DMS153 (cell line): ENCODE measurements around the gene FGF22.
A peak's percentile ranks its signal among the peaks of the same experiment; 100 is the strongest.
"Not testable (repeated sequence)": the region's sequence is repeated elsewhere in the genome, so short reads cannot be mapped to it uniquely, and the experiment has no call there.

ENCODE experiments used
- DNase-seq: peaks from one replicate; lab custom pipeline; 2025; lab: John Stamatoyannopoulos, UW

The FGF22 gene

DNA sequence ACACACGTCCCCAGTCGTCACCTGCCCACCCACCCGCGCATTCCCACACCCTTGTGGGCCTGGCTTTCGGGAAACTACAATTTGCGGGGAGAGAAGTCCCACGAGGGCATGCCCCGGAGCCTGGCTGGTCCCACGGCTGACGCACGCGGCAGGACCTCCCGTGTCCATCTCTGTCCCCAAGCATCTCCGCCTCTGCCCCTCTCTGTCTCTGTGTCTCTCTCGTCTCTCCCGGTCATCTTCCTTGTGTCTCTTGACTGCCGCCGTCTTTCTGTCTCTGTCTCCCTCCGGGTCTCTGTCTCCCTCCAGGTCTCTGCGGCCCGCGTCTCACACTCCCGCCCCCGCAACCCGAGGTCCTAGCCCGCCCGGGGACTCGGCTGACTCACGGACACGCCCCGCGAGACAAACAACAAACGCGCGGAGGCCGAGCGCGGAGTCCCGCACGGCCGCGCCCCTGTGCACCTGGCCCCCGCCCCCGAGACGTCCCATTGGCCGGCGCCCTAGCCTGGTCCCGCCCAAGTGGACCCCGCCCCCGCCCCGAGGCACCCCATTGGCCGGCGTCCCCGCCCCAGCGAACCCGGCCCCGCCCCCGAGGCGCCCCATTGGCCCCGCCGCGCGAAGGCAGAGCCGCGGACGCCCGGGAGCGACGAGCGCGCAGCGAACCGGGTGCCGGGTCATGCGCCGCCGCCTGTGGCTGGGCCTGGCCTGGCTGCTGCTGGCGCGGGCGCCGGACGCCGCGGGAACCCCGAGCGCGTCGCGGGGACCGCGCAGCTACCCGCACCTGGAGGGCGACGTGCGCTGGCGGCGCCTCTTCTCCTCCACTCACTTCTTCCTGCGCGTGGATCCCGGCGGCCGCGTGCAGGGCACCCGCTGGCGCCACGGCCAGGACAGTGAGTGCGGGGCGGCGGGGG is at the start of gene FGF22:
TSS of gene FGF22 (plus strand) at position 627 of the 908 bp plus-strand sequence. CDS start at position 674, 47 bp downstream.
- DNase-seq = peak; percentile 21

GRCh38 chr19:590396-590745 is 49.3 kb upstream of the FGF22 start:
- DNase-seq = no peak

- DNase-seq = no peak
Measured at GRCh38 chr19:590750-591098, 49.0 kb upstream of the FGF22 start.

- DNase-seq = no peak
Measured at GRCh38 chr19:591099-591958, 48.4 kb upstream of the FGF22 start.

DNA sequence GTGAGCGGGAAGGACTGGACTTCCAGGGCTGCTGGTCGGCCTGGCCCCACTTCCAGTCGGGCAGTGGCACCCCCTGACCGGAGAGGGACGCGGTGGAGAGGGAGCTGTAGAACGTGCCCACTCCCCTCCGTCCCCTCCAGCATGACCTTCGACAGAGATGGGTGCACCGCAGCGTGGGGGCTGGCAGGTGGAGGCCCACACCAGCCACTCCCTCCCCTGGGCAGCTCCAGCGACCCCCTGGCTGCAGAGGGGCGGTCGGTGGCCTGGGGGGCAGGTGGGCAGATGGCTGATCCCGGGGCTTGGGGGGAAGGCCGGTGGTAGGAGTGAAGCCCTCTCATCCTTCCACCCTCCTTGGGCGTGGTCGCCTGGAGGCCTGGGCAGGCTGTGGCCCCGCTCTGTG is 47.6 kb upstream of the FGF22 start:
- DNase-seq = no peak

DNA sequence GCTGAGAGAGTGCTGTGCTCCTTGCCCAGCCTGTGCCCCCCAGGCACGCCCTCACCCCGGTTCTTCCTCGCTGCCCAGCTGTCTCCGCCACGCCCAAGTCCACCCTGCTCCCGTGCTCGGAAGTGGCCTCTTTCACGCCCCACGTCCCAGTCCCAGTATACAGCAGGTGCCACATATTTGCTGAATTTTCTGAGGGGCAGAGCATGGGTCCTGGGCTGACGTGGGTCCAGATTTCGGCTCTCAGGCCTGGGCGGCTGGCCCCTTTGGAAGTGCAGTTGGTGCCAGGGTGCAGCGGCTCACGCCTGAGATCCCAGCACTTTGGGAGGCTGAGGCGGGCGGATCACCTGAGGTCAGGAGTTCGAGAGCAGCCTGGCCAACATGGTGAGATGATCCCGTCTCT is 46.6 kb upstream of the FGF22 start:
- DNase-seq = no peak

GRCh38 chr19:593505-593904 is 46.2 kb upstream of the FGF22 start:
- DNase-seq = no peak

DNA sequence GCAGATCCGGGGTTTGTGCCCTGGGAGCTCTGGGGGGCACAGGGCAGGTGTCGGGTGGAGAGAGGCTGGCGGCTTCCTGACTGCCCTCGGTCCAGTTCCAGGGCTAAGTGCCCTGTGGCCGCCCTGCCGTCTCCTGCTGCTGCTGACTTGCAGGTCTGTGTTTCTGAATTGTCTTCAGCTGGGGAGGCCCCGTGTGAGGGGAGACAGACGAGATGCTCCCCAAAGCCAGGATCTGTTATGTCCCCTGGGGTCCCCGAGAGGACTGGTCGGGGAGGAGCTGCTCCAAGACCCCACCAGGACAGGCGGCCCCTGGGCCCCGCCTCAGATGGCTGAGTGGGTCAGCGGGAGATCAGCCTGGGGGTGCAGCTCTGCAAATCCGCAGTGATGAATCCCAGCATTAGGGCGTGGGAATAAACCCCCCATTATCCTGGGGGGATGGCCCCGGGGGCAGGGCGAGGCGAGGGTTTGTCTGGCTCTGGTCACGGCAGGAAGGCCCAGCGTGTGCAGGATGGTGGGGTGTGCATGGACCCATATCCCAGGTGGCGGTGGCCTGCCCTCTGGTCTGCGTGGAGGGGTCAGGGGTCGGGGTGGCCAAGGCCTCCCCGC is 45.3 kb upstream of the FGF22 start:
- no peak for DNase-seq

DNA sequence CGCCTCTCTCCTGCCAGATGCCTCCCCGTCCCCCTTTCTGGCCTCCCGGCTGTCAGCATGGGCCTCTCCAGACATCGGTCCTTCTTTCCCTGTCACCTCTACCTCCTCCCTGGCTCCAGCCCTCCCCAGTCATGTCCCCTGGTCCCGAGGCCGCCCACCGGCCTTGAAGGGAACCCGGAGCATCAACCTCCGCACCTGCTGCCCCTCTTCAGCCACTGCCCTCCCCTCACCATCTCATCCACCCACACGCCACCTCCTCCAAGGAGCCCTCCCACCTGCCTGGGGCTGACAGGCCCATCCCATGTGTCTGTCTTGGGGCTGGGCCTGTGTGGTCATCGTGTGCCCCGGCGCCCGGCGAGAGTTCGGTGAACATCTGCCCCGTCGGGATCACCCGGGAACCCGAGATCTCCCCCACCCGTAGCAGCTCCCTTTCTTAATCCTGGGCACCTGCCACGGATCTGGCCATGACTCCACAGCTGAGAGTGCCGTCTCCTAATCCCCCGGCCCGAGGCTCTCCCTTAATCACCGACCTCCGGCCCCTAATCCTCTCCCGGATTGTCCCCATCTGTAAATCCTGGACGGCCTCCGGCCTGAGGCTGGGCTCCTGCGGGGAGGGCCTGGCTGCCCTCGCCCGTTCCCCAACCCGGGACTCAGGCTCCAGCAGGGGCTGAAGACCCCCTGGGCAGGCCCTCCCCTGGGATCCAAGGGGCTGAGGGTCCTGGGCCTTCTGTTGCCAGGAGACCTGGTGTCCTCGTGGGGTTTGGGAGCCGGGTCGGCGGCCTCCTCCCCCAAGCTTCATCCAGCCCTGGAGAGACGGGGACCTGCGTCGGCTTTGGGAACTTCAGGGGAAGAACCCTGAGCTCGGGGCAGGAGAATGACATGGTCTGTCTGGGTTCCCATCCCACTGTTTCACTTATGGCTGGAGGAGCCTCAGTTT is 44.1 kb upstream of the FGF22 start:
- DNase-seq = no peak

GRCh38 chr19:596263-596655 is 43.4 kb upstream of the FGF22 start:
- no peak for DNase-seq

- no peak for DNase-seq
Measured at GRCh38 chr19:597406-598315, 42.0 kb upstream of the FGF22 start.

DNA sequence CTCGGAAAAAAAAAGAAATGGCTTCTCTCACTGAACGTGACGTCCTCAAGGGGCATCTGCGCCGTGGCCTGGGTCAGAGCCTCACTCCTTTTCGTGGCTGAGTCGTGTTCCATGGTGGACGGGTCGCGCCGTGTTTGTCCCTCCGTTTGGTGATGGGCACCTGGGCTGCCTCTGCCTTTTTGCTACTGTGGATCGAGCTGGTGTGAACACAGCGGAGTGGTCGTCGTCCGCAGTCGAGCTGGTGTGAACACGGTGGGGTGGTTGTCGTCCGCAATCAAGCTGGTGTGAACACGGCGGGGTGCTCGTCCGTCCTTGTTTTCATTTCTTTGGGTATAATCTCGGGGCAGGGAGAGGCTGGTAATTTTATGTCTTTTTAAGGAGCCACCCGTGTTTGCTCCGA is 38.4 kb upstream of the FGF22 start:
- DNase-seq = no peak

DNA sequence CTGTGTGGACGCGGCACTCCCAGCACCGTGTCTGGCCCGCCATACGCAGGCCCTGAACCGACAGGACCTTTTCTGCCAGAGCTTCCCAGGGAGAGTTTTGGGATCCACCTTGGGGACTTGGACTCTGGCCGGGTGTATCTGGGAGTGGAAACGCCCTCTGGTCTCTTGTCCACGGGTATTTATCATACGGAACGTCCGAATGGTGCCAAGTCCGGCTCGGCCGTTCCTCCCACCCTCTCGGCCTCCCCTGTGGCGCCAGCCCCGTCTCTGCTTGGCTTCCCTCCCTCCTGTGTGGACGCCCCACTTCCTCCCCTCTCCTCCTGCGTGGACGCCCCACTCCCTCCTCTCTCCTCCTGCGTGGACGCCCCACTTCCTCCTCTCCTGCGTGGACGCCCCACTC is 37.9 kb upstream of the FGF22 start:
- DNase-seq = no peak

GRCh38 chr19:602391-603301 is 37.0 kb upstream of the FGF22 start:
- no peak for DNase-seq

- DNase-seq = not testable (repeated sequence)
Measured at GRCh38 chr19:603302-603639, 36.4 kb upstream of the FGF22 start.

- DNase-seq = not testable (repeated sequence)
Measured at GRCh38 chr19:603779-604178, 35.9 kb upstream of the FGF22 start.

- DNase-seq = no peak
Measured at GRCh38 chr19:604355-604754, 35.3 kb upstream of the FGF22 start.

DNA sequence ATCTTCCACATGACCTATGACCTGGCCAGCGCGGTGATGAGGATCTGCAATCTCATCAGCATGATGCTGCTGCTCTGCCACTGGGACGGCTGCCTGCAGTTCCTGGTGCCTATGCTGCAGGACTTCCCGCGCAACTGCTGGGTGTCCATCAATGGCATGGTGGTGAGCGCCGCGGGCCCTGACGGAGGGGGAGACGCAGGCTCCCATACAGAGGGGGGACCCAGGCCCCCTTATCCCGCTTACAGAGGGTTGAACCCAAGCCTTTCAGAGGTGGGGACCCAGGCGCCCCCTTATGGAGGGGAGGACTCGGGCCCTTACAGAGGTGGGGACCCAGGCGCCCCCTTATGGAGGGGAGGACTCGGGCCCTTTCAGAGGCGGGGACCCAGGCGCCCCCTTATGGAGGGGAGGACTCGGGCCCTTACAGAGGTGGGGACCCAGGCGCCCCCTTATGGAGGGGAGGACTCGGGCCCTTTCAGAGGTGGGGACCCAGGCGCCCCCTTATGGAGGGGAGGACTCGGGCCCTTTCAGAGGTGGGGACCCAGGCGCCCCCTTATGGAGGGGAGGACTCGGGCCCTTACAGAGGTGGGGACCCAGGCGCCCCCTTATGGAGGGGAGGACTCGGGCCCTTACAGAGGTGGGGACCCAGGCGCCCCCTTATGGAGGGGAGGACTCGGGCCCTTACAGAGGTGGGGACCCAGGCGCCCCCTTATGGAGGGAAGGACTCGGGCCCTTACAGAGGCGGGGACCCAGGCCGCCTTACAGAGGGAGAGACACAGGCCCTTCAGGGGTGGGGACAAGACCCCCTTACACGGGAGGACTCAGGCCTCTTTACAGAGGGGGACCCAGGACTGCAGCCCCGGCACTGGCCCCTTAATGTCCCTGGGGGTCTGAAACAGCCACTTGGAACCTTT is 34.4 kb upstream of the FGF22 start:
- DNase-seq = not testable (repeated sequence)
